Measurements from ENCODE around the gene TAS2R46.

- TF ChIP-seq CTCF (IDR thresholded peaks at IDR 0.05; ENCODE audit: insufficient read depth, low read length) (no peak), POLR2AphosphoS5 (IDR thresholded peaks at IDR 0.05; ENCODE audit: low read depth) (no peak), SPI1 (IDR thresholded peaks at IDR 0.05; ENCODE audit: borderline replicate concordance, low read depth) (no peak), GABPA (IDR thresholded peaks at IDR 0.05; ENCODE audit: low read depth) (no peak)
- TF ChIP-seq, protein P1, sequence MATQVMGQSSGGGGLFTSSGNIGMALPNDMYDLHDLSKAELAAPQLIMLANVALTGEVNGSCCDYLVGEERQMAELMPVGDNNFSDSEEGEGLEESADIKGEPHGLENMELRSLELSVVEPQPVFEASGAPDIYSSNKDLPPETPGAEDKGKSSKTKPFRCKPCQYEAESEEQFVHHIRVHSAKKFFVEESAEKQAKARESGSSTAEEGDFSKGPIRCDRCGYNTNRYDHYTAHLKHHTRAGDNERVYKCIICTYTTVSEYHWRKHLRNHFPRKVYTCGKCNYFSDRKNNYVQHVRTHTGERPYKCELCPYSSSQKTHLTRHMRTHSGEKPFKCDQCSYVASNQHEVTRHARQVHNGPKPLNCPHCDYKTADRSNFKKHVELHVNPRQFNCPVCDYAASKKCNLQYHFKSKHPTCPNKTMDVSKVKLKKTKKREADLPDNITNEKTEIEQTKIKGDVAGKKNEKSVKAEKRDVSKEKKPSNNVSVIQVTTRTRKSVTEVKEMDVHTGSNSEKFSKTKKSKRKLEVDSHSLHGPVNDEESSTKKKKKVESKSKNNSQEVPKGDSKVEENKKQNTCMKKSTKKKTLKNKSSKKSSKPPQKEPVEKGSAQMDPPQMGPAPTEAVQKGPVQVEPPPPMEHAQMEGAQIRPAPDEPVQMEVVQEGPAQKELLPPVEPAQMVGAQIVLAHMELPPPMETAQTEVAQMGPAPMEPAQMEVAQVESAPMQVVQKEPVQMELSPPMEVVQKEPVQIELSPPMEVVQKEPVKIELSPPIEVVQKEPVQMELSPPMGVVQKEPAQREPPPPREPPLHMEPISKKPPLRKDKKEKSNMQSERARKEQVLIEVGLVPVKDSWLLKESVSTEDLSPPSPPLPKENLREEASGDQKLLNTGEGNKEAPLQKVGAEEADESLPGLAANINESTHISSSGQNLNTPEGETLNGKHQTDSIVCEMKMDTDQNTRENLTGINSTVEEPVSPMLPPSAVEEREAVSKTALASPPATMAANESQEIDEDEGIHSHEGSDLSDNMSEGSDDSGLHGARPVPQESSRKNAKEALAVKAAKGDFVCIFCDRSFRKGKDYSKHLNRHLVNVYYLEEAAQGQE (IDR thresholded peaks at IDR 0.05; ENCODE audit: insufficient replicate concordance, low read depth), result no peak
Observed at GRCh38 chr12:11070999-11071398, 8.9 kb upstream of the TAS2R46 start.
